Measurements from ENCODE around the gene NLRC3.
"Not testable (repeated sequence)": the region's sequence is repeated elsewhere in the genome, so short reads cannot be mapped to it uniquely, and the experiment has no call there.

NLRC3 gene

GRCh38 chr16:3510416-3510815 is 66.8 kb downstream of the NLRC3 start:
- no peak for DNase-seq

GRCh38 chr16:3509470-3509928 is 67.7 kb downstream of the NLRC3 start:
- no peak for DNase-seq

- DNase-seq, result no peak
These were observed 68.5 kb downstream of the NLRC3 start for GRCh38 chr16:3508736-3509135.

GRCh38 chr16:3503523-3503922 is 73.7 kb downstream of the NLRC3 start:
- no peak for DNase-seq

GRCh38 chr16:3501783-3502400 is 75.3 kb downstream of the NLRC3 start:
- no peak for DNase-seq

- DNase-seq, result not testable (repeated sequence)
These were observed 75.8 kb downstream of the NLRC3 start for GRCh38 chr16:3501412-3501761.

GRCh38 chr16:3498988-3499387 is 78.2 kb downstream of the NLRC3 start:
- DNase-seq, result no peak

GRCh38 chr16:3497771-3498170 is 79.4 kb downstream of the NLRC3 start:
- DNase-seq, result no peak

GRCh38 chr16:3496386-3496785 is 80.8 kb downstream of the NLRC3 start:
- DNase-seq, result no peak

GRCh38 chr16:3495176-3495575 is 82.0 kb downstream of the NLRC3 start, which contains the start of gene C16orf90:
C16orf90 (minus strand) TSS chr16:3495489; CDS start chr16:3495421, 68 bp downstream.
- no peak for DNase-seq

GRCh38 chr16:3494386-3494973 is 82.7 kb downstream of the NLRC3 start:
- DNase-seq, result no peak

GRCh38 chr16:3492356-3492755 is 84.8 kb downstream of the NLRC3 start:
- no peak for DNase-seq

- no peak for DNase-seq
These were observed 86.1 kb downstream of the NLRC3 start for GRCh38 chr16:3490911-3491629.

All from NCI-H510A (cell line).